ENCODE measurements around the gene PDK4. TPM values are rescaled to one million over a fixed set of nuclear protein-coding genes. Genes with fewer than 3 reads are reported as not detected.

The PDK4 gene
- total and polyA plus RNA-seq, 7 donors = 38.4 to 1,066 (median 254) TPM

DNA sequence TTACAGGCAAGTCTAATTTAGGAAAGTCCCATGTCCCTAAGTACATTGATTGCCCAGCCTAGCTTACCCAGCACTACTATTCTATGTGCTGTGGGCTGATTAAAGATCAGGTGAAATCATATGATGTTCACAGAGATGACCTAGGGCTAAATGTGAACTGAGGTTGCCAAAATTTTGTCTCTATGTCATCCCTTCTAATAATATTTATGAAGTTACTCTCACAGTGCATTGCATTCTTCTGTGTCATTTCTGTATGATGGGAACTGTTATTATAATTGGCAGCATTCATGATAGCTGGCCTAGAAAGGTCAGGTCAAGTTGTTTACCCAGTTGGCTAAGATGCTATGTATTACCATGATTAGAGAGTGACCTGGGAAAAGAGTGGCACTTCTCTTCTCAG is 2.8 kb upstream of the PDK4 start:
- H3K4me1 ChIP-seq = peaks cover 0 to 29% (median 23%) of the 10 kb centered on the region in 4 donors
- peaks cover 9 to 13% (median 11%) of the 10 kb centered on the region in 4 donors for H3K36me3 ChIP-seq
- no peak for TF ChIP-seq POLR2AphosphoS5 (IDR thresholded peaks at IDR 0.05)
- TF ChIP-seq POLR2A (IDR thresholded peaks at IDR 0.05) = no peak
- TF ChIP-seq, protein P1, sequence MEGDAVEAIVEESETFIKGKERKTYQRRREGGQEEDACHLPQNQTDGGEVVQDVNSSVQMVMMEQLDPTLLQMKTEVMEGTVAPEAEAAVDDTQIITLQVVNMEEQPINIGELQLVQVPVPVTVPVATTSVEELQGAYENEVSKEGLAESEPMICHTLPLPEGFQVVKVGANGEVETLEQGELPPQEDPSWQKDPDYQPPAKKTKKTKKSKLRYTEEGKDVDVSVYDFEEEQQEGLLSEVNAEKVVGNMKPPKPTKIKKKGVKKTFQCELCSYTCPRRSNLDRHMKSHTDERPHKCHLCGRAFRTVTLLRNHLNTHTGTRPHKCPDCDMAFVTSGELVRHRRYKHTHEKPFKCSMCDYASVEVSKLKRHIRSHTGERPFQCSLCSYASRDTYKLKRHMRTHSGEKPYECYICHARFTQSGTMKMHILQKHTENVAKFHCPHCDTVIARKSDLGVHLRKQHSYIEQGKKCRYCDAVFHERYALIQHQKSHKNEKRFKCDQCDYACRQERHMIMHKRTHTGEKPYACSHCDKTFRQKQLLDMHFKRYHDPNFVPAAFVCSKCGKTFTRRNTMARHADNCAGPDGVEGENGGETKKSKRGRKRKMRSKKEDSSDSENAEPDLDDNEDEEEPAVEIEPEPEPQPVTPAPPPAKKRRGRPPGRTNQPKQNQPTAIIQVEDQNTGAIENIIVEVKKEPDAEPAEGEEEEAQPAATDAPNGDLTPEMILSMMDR (IDR thresholded peaks at IDR 0.05) = no peak
- no peak for TF ChIP-seq EP300 (IDR thresholded peaks at IDR 0.05)
- no peaks in the 10 kb centered on the region for H3K9me3 ChIP-seq
- H3K4me3 ChIP-seq = no peak overlapping the region
- peak overlapping the region in 3 of 4 donors; percentile 93 to 99 (median 97) for H3K27ac ChIP-seq
- no peaks in the 10 kb centered on the region for H3K27me3 ChIP-seq
- no peak for DNase-seq
- intact Hi-C loops (cut with DNase I) = loop anchor here (1.0 kb wide), 1 partner anchor 8 kb away; no protein-coding TSS in a partner anchor

DNA sequence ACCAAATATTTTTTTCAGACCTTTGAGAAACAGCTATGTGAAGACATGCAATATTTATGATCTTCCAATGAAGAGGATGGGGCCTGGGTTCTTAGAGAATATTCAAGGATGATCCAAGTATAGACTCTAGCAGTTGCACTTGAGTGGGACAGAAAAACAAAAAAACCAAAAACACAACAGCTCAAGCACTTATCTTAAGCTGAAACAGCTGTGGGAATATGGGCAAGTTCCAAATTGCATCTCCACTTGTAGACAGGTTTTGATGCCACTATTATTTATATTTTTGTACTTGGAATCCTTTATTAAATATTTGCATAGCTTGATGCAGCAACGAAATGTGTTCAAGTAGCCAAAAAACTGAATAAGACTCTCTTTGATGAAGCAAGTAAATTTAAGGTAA is 2.2 kb upstream of the PDK4 start:
- WGBS, 2 donors = 71 to 73% methylated on average over 1 of the region's 1 CpG

DNA sequence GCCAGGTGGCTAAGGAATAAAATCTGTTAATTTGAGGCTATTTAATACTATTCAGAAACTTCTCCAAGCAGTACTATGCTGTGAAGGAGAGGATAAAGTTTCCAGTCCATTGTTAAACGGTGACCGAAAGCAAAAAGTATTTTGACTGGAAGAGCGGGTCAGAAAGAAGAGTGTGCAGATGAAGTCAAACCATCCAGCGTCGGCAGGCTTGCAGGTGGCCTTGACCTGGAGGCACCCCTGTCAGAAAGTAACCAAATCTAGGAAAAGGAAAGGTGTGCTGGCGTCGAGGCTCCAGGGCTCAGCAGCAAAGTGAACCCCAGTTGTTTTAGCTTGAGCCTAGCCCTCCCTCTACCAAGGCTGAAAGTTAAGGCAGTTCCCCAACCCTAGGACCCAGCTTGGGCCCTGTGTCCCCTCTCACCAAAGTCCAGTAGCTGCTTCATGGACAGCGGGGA is 544 bp downstream of the PDK4 start:
- Histone ChIP-seq H3K27ac (peak overlapping the region; percentile 92 to 99 (median 95)), H3K9me3 (no peaks in the 10 kb centered on the region), H3K36me3 (peaks cover 39 to 46% (median 44%) of the 10 kb centered on the region in 4 donors), H3K27me3 (no peaks in the 10 kb centered on the region), H3K4me1 (peaks cover 0 to 46% (median 41%) of the 10 kb centered on the region in 4 donors), H3K4me3 (peak overlapping the region; percentile 70 to 93 (median 83))
- no peak for DNase-seq
- 7 to 39% methylated on average over 8 of the region's 8 CpGs for WGBS, 2 donors
- TF ChIP-seq POLR2AphosphoS5 (IDR thresholded peaks at IDR 0.05) (no peak), POLR2A (IDR thresholded peaks at IDR 0.05) (no peak), EP300 (IDR thresholded peaks at IDR 0.05) (no peak)
- TF ChIP-seq, protein P1 (IDR thresholded peaks at IDR 0.05) = no peak
- intact Hi-C loops (cut with DNase I) = loop anchor here (1.0 to 2.0 kb wide), 2 partner anchors 45 to 89 kb away; no protein-coding TSS in a partner anchor

More for the DNA sequence above, 2.2 kb upstream of the PDK4 start:
- DNase-seq = no peak
- intact Hi-C loops (cut with DNase I) = no loop called here
- no peak for TF ChIP-seq POLR2A (IDR thresholded peaks at IDR 0.05)
- no peak for TF ChIP-seq POLR2AphosphoS5 (IDR thresholded peaks at IDR 0.05)
- TF ChIP-seq EP300 (IDR thresholded peaks at IDR 0.05) = no peak
- TF ChIP-seq, protein P1 (IDR thresholded peaks at IDR 0.05) = no peak
- Histone ChIP-seq H3K27ac (peak overlapping the region; percentile 92 to 99 (median 95)), H3K27me3 (no peaks in the 10 kb centered on the region), H3K4me3 (no peak overlapping the region), H3K36me3 (peaks cover 14 to 19% (median 16%) of the 10 kb centered on the region in 4 donors), H3K9me3 (no peaks in the 10 kb centered on the region), H3K4me1 (peaks cover 0 to 25% (median 24%) of the 10 kb centered on the region in 4 donors)

DNA sequence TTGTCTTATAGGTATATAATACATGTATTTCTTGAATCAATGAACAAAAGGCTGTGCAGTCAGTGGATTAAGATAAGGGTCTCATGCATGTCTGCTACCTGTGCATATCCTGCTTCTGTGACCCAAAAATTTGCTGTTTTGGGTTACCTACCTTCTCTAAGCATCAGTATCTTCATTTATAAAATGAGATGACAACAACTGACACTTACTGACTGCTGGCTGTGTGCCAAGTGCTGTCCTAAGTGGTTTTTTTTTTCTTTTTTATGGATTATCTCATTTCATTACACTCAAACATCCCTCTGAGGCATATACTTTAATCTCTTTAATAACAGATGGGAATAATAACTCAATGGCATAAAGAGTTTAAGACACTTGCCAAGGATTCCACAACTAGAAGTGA is 2.1 kb downstream of the PDK4 start:
- H3K4me3 ChIP-seq = peak overlapping the region; percentile 70 to 93 (median 83)
- H3K27me3 ChIP-seq = no peaks in the 10 kb centered on the region
- DNase-seq = no peak
- H3K4me1 ChIP-seq = peaks cover 0 to 59% (median 55%) of the 10 kb centered on the region in 4 donors
- intact Hi-C loops (cut with DNase I) = no loop called here
- TF ChIP-seq POLR2AphosphoS5 (IDR thresholded peaks at IDR 0.05) = peak; percentile 29 to 65 (median 50)
- no peak for TF ChIP-seq EP300 (IDR thresholded peaks at IDR 0.05)
- peak in 1 of 2 donors; percentile 20 for TF ChIP-seq POLR2A (IDR thresholded peaks at IDR 0.05)
- TF ChIP-seq, protein P1 (IDR thresholded peaks at IDR 0.05) = no peak
- H3K36me3 ChIP-seq = peaks cover 53 to 62% (median 60%) of the 10 kb centered on the region in 4 donors
- H3K9me3 ChIP-seq = no peaks in the 10 kb centered on the region
- peak overlapping the region; percentile 92 to 99 (median 95) for H3K27ac ChIP-seq

Data from sigmoid colon (tissue), 7 donors.